Activated naive CD4-positive, alpha-beta T cell treated with anti-CD3 and anti-CD28 coated beads for 36 hours (primary cell): Measurements from ENCODE around the gene ARMCX5. TPM values are rescaled to one million over a fixed set of nuclear protein-coding genes. Genes with fewer than 3 reads are reported as not detected.

Experiments
- CTCF ChIA-PET: fragments of 350-600 bp; sonication (Branson Sonifier 250); formaldehyde crosslinking; loops from one replicate; lab custom pipeline; 2021; ENCODE audit warnings: antibody characterized with exemption; lab: Charles Lee
- DNase-seq: peaks from one replicate; pipeline ENCODE4 v3.0.0-alpha.2; 2020
- H3K27ac Mint-ChIP-seq: one replicate; pipeline ENCODE4 v1.8.0; 2021; ENCODE audit warnings: mild to moderate bottlenecking, mixed read lengths
- H3K27me3 Mint-ChIP-seq: one replicate; pipeline ENCODE4 v1.8.0; 2021; ENCODE audit warnings: low read depth, mixed read lengths
- H3K36me3 Mint-ChIP-seq: one replicate; pipeline ENCODE4 v1.8.0; 2021; ENCODE audit warnings: low read depth, mixed read lengths
- H3K4me1 Mint-ChIP-seq: one replicate; pipeline ENCODE4 v1.8.0; 2021; ENCODE audit warnings: low read depth, mixed read lengths
- H3K4me3 Mint-ChIP-seq: one replicate; pipeline ENCODE4 v1.8.0; 2021; ENCODE audit warnings: mild to moderate bottlenecking, moderate library complexity, mixed read lengths
- H3K9me3 Mint-ChIP-seq: one replicate; pipeline ENCODE4 v1.8.0; 2021; ENCODE audit warnings: mixed read lengths
- intact Hi-C: fragments of 100-400 bp; cut with micrococcal nuclease; formaldehyde crosslinking; loops from one replicate; pipeline ENCODE4 v1.15.1; 2023
- total RNA-seq, 2 experiments: library from RNA; stranded (reverse); gene quantifications; one replicate each; pipeline ENCODE4 v1.2.3, GENCODE V29; 2021

ARMCX5 gene
- total RNA-seq, 2 experiments from 2014 or later, result 9.5 to 11.4 TPM

DNA sequence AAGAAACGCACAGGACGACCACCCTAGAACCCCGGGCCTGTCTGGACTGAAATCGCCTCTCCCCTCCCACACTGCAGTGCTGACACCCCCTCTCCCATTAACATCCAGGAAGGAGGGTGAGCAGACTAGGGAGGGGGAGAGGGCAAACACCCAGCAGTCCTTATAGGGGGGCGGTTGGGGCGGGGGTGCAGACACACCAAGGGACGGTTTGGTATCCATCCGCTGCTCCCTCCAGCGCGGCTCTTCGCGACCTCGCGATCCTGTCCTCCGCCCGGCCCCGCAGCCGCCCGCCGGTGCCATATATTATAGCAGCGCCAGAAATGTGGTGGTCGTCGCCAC is 51.6 kb downstream of the ARMCX5 start:
- intact Hi-C loops, result loop anchor here (5.0 to 10.0 kb wide), 3 partner anchors 134 to 1236 kb away; partner anchors contain the start of genes TMSB15A and ZMAT1
- H3K36me3 Mint-ChIP-seq, result peaks cover 10% of the 10 kb centered on the region
- CTCF ChIA-PET, result no interaction called here
- no peaks in the 10 kb centered on the region for H3K9me3 Mint-ChIP-seq
- H3K4me3 Mint-ChIP-seq, result peak overlapping the region; percentile 86
- no peak overlapping the region for H3K27ac Mint-ChIP-seq
- H3K4me1 Mint-ChIP-seq, result peaks cover 21% of the 10 kb centered on the region
- DNase-seq, result no peak
- no peaks in the 10 kb centered on the region for H3K27me3 Mint-ChIP-seq

- H3K9me3 Mint-ChIP-seq, result no peaks in the 10 kb centered on the region
- DNase-seq, result peak; percentile 49
- H3K27ac Mint-ChIP-seq, result peak within 1 kb of the TSS; percentile 83
- peak within 1 kb of the TSS; percentile 86 for H3K4me3 Mint-ChIP-seq
- peaks cover 13% of the 10 kb centered on the region for H3K36me3 Mint-ChIP-seq
- H3K27me3 Mint-ChIP-seq, result no peaks in the 10 kb centered on the region
- CTCF ChIA-PET, result no interaction called here
- intact Hi-C loops, result loop anchor here (1.0 to 10.0 kb wide), 6 partner anchors 52 to 1237 kb away; partner anchors contain the start of genes ARMCX5, BEX5, GPRASP2 and TMSB15A
- peaks cover 21% of the 10 kb centered on the region for H3K4me1 Mint-ChIP-seq
Observed at GRCh38 chrX:102651242-102652011, 52.1 kb downstream of the ARMCX5 start, which contains the start of gene GPRASP1. Gene GPRASP1, plus strand, starts transcription at chrX:102651483. Its CDS starts 2,431 bp downstream, at chrX:102653914.

DNA sequence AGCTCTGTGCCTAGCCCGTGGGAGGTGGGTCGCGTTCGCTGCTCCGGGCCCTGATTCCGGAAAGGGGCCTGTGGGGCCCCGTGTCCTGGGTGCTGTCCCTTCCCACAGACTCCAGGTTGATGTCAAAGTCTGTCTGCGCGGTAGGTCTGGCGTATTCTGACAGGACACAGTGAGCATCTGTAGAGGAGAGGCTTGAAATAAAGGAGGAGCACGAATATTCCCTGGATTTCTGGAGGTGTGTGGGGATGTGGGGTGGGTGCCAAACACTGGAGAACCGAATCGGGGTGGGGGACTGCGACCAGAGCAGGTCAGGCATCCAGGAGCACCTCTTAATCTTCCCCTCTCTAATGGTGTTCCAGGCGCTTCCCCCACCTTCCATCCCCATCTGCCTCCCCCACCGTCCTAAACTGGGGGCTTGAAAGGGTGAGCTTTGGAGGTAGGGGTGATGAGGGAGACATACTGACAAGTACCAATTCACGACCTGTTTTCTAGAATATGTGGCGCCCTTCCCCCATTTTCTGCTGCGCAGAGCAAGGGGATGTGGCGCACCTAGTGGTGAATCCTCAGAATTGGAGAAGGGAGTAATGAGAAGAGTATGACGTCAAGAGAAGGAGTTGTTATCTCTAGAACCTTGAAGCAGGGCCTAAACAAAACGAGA is 52.8 kb downstream of the ARMCX5 start:
- intact Hi-C loops, result loop anchor here (1.0 to 10.0 kb wide), 6 partner anchors 53 to 1237 kb away; partner anchors contain the start of genes ARMCX5, BEX5, GPRASP2 and TMSB15A
- Mint-ChIP-seq H3K4me3 (peak overlapping the region; percentile 86), H3K4me1 (peaks cover 21% of the 10 kb centered on the region), H3K27ac (peak overlapping the region; percentile 81), H3K36me3 (peaks cover 11% of the 10 kb centered on the region), H3K9me3 (no peaks in the 10 kb centered on the region), H3K27me3 (no peaks in the 10 kb centered on the region)
- DNase-seq, result peak; percentile 70
- CTCF ChIA-PET, result no interaction called here

Other genes starting within 250 kb of the ARMCX5 start
- gene NXF2B, start 159.5 kb upstream of the ARMCX5 start, total RNA-seq, result not detected
- not detected for gene TCP11X2, start 127.7 kb upstream of the ARMCX5 start, total RNA-seq
- gene TMSB15A, start 82.8 kb upstream of the ARMCX5 start, total RNA-seq, result 1 to 10 TPM; 1.5 to 2.1 TPM
- 1 to 10 TPM; 3.5 to 4.0 TPM for gene GPRASP1, start 52.0 kb downstream of the ARMCX5 start, total RNA-seq
- 1 to 10 TPM; 1.7 to 2.0 TPM for gene GPRASP2, start 112.9 kb downstream of the ARMCX5 start, total RNA-seq
- gene GPRASP3, start 121.2 kb downstream of the ARMCX5 start, total RNA-seq, result 1 to 10 TPM; 1.5 to 1.7 TPM